ENCODE results near the gene EXOC6B. TPM values are rescaled to one million over a fixed set of nuclear protein-coding genes. Genes with fewer than 3 reads are reported as not detected.

Gene EXOC6B
- total RNA-seq, 2 donors from 2014 or later: 21.3 to 28.8 TPM

GRCh38 chr2:72159211-72159993, 666.4 kb downstream of the EXOC6B start:
- H3K27ac ChIP-seq: no peak overlapping the region
- no peak overlapping the region for H3K9ac ChIP-seq (ENCODE audit: low read depth in 2 of 2, low read length in 2 of 2)
- no peak overlapping the region for H3K4me3 ChIP-seq
- TF ChIP-seq CTCF (IDR thresholded peaks at IDR 0.05): no peak
- H3K4me1 ChIP-seq: no peaks in the 10 kb centered on the region
- no peaks in the 10 kb centered on the region for H3K27me3 ChIP-seq
- intact Hi-C loops (cut with DNase I): loop anchor here (10.0 kb wide), 1 partner anchor 585 kb away; no protein-coding TSS in a partner anchor
- H3K36me3 ChIP-seq: no peaks in the 10 kb centered on the region
- no peaks in the 10 kb centered on the region for H3K9me3 ChIP-seq
- DNase-seq: no peak

GRCh38 chr2:72157871-72158771, 667.7 kb downstream of the EXOC6B start:
- no peak overlapping the region for H3K4me3 ChIP-seq
- no peaks in the 10 kb centered on the region for H3K4me1 ChIP-seq
- intact Hi-C loops (cut with DNase I): loop anchor here (10.0 kb wide), 1 partner anchor 587 kb away; no protein-coding TSS in a partner anchor
- no peak overlapping the region for H3K27ac ChIP-seq
- H3K27me3 ChIP-seq: no peaks in the 10 kb centered on the region
- peak; percentile 11 for DNase-seq
- H3K36me3 ChIP-seq: no peaks in the 10 kb centered on the region
- no peaks in the 10 kb centered on the region for H3K9me3 ChIP-seq
- no peak for TF ChIP-seq CTCF (IDR thresholded peaks at IDR 0.05)
- H3K9ac ChIP-seq (ENCODE audit: low read depth in 2 of 2, low read length in 2 of 2): no peak overlapping the region

- Histone ChIP-seq H3K9ac (ENCODE audit: low read depth in 2 of 2, low read length in 2 of 2) (no peak overlapping the region), H3K4me3 (no peak overlapping the region), H3K9me3 (no peaks in the 10 kb centered on the region), H3K4me1 (no peaks in the 10 kb centered on the region), H3K27me3 (no peaks in the 10 kb centered on the region), H3K27ac (no peak overlapping the region), H3K36me3 (no peaks in the 10 kb centered on the region)
- intact Hi-C loops (cut with DNase I): loop anchor here (10.0 kb wide), 1 partner anchor 588 kb away; no protein-coding TSS in a partner anchor
- DNase-seq: no peak
- TF ChIP-seq CTCF (IDR thresholded peaks at IDR 0.05): no peak
These were observed 669.0 kb downstream of the EXOC6B start for GRCh38 chr2:72156872-72157271.

- H3K27me3 ChIP-seq: no peaks in the 10 kb centered on the region
- no peak overlapping the region for H3K9ac ChIP-seq (ENCODE audit: low read depth in 2 of 2, low read length in 2 of 2)
- no peak for DNase-seq
- no peak for TF ChIP-seq CTCF (IDR thresholded peaks at IDR 0.05)
- H3K27ac ChIP-seq: no peak overlapping the region
- intact Hi-C loops (cut with DNase I): loop anchor here (10.0 kb wide), 1 partner anchor 589 kb away; no protein-coding TSS in a partner anchor
- H3K4me3 ChIP-seq: no peak overlapping the region
- no peaks in the 10 kb centered on the region for H3K36me3 ChIP-seq
- H3K9me3 ChIP-seq: no peaks in the 10 kb centered on the region
- H3K4me1 ChIP-seq: no peaks in the 10 kb centered on the region
These were observed 670.1 kb downstream of the EXOC6B start for GRCh38 chr2:72155737-72156136.

- Histone ChIP-seq H3K36me3 (no peaks in the 10 kb centered on the region), H3K4me1 (peaks cover under 1% of the 10 kb centered on the region), H3K27ac (no peak overlapping the region), H3K27me3 (peaks cover under 1% of the 10 kb centered on the region), H3K4me3 (no peak overlapping the region), H3K9me3 (no peaks in the 10 kb centered on the region), H3K9ac (ENCODE audit: low read depth in 2 of 2, low read length in 2 of 2) (no peak overlapping the region)
- intact Hi-C loops (cut with DNase I): loop anchor here (10.0 kb wide), 1 partner anchor 590 kb away; no protein-coding TSS in a partner anchor
- TF ChIP-seq CTCF (IDR thresholded peaks at IDR 0.05): no peak
- no peak for DNase-seq
These were observed 670.7 kb downstream of the EXOC6B start for GRCh38 chr2:72155151-72155550.
